Measurements from ENCODE around the gene MRTFA. TPM values are rescaled to one million over a fixed set of nuclear protein-coding genes. Genes with fewer than 3 reads are reported as not detected.

Gene MRTFA
- total and polyA plus RNA-seq, 2 of the 13 experiments (the other 11 are each of a cell fraction or from before 2014, with no cell fraction given) = 2.4 to 8.2 TPM

GRCh38 chr22:40363059-40363458 is 273.5 kb downstream of the MRTFA start (continued):
- TF ChIP-seq ATF6 (CRISPR knock-in tag; conservative IDR thresholded peaks at IDR 0.05) (no peak), MEF2D (CRISPR knock-in tag; IDR thresholded peaks at IDR 0.05) (no peak), CHCHD3 (CRISPR knock-in tag; IDR thresholded peaks at IDR 0.05) (no peak), UBTF (CRISPR knock-in tag; IDR thresholded peaks at IDR 0.05) (no peak), PAF1 (CRISPR knock-in tag; IDR thresholded peaks at IDR 0.05) (no peak)

GRCh38 chr22:40361100-40361499 is 275.4 kb downstream of the MRTFA start:
- Histone ChIP-seq H3K9me3 (ENCODE audit: low read length) (no peaks in the 10 kb centered on the region), H2AFZ (ENCODE audit: low read length) (no peak overlapping the region), H3K9ac (ENCODE audit: insufficient read depth, low read depth, low read length) (no peak overlapping the region), H4K20me1 (ENCODE audit: insufficient read depth, low read length) (no peaks in the 10 kb centered on the region), H3K36me3 (replicated peaks in 1 of 2; ENCODE audit: control insufficient read depth in 1 of 2, insufficient read depth in 2 of 2, low read length in 2 of 2) (peaks cover 48 to 85% of the 10 kb centered on the region in 2 experiments), H3K79me2 (ENCODE audit: insufficient read depth, low read length) (no peaks in the 10 kb centered on the region), H3K4me1 (ENCODE audit: insufficient read depth, low read length) (no peaks in the 10 kb centered on the region), H3K4me3 (replicated peaks in 1 of 3; ENCODE audit: insufficient read depth in 1 of 3, low read depth in 2 of 3, low read length in 3 of 3) (no peak overlapping the region), H3K27me3 (ENCODE audit: control insufficient read depth in 1 of 2, insufficient read depth in 2 of 2, low read length in 2 of 2) (no peaks in the 10 kb centered on the region), H3K4me2 (ENCODE audit: low read depth, low read length) (no peak overlapping the region), H3K27ac (ENCODE audit: extremely low read length, insufficient read depth, low read length) (no peak overlapping the region)
- 97% methylated on average over 5 of the region's 5 CpGs for WGBS (ENCODE audit: low lambda C conversion rate)
- intact Hi-C loops (cut with micrococcal nuclease; ENCODE audit: unreplicated experiment) (no loop called here), in situ Hi-C loops (cut with HindIII; ENCODE audit: extremely low pct_ligation_motif_present, low pct_unique_long_range_greater_than_20kb) (no loop called here)
- DNase-seq (ENCODE audit: low spot score) (no peak), FAIRE-seq (no peak), ATAC-seq (no peak)
- CTCF ChIA-PET (ENCODE audit: low intra/inter-chr PET ratio, low total read pairs) = no interaction called here
- no TSS peak for BruUV-seq (replicated peaks)
- POLR2A ChIA-PET = no interaction called here
- TF ChIP-seq TCF7L2 (IDR thresholded peaks at IDR 0.05; ENCODE audit: low read depth, low read length) = no peak
- TF ChIP-seq TCF12 (IDR thresholded peaks at IDR 0.05) = no peak
- TF ChIP-seq TCF12 (CRISPR knock-in tag; IDR thresholded peaks at IDR 0.05) = no peak
- no peak for TF ChIP-seq NFYC (CRISPR knock-in tag; IDR thresholded peaks at IDR 0.05)
- TF ChIP-seq DNMT1 (CRISPR knock-in tag; IDR thresholded peaks at IDR 0.05) = no peak
- TF ChIP-seq ZNF138 (CRISPR knock-in tag; IDR thresholded peaks at IDR 0.05; ENCODE audit: low read depth) = no peak
- no peak for TF ChIP-seq SRF (IDR thresholded peaks at IDR 0.05; ENCODE audit: low read depth, low read length)
- TF ChIP-seq EHMT2 (IDR thresholded peaks at IDR 0.05; ENCODE audit: borderline replicate concordance, low read depth, low read length) = no peak
- TF ChIP-seq TRIM24 (CRISPR knock-in tag; IDR thresholded peaks at IDR 0.05) = no peak
- TF ChIP-seq HMGXB4 (CRISPR knock-in tag; IDR thresholded peaks at IDR 0.05; ENCODE audit: borderline replicate concordance in 1 of 2, low read depth in 1 of 2) = no peak
- TF ChIP-seq PAWR (CRISPR knock-in tag; IDR thresholded peaks at IDR 0.05; ENCODE audit: borderline replicate concordance) = no peak

Measured in HepG2 (cell line).